IMR-90 (cell line): ENCODE measurements around the gene DNAJC28. TPM values are rescaled to one million over a fixed set of nuclear protein-coding genes. Genes with fewer than 3 reads are reported as not detected.

Experiments
- ATAC-seq: fragments of 200-7000 bp; cut with Tn5 transposase; 2 replicates; pipeline ENCODE4 v1.9.1; 2020; ENCODE audit warnings: low read depth, mild to moderate bottlenecking, moderate library complexity
- BruUV-seq: library from RNA; stranded (reverse); fragments of 400-500 nt; replicated peaks from 2 replicates; lab custom pipeline; 2021; lab: Mats Ljungman, UMichigan
- CTCF ChIA-PET: fragments of 300-600 bp; formaldehyde crosslinking; extraction: SDS; loops from one replicate; lab custom pipeline; 2021; ENCODE audit warnings: antibody characterized with exemption; lab: Yijun Ruan, JAX
- POLR2A ChIA-PET: fragments of 300-600 bp; sonication (Branson Sonifier 250); formaldehyde crosslinking; loops from one replicate; lab custom pipeline; 2022; ENCODE audit warnings: antibody characterized with exemption; ENCODE audit not compliant: unreplicated experiment; lab: Charles Lee
- DNase-seq: peaks from one replicate; pipeline ENCODE4 v3.0.0; 2013
- H2AFZ ChIP-seq: replicated peaks from 2 replicates; pipeline ENCODE3; 2013; ENCODE audit warnings: low read length, mild to moderate bottlenecking; ENCODE audit not compliant: poor library complexity
- H2AK5ac ChIP-seq: 2 replicates; pipeline ENCODE4 v1.6.1; 2013; ENCODE audit warnings: low read depth, low read length, inconsistent platforms
- H2AK9ac ChIP-seq: replicated peaks from 2 replicates; pipeline ENCODE3; 2013; ENCODE audit warnings: mild to moderate bottlenecking, low read depth, low read length, moderate library complexity; ENCODE audit not compliant: poor library complexity
- H2BK120ac ChIP-seq: 2 replicates; pipeline ENCODE4 v1.6.1; 2013; ENCODE audit warnings: low read depth, low read length, inconsistent platforms
- H2BK15ac ChIP-seq: 3 replicates; pipeline ENCODE4 v1.6.1; 2013; ENCODE audit warnings: low read depth, low read length, inconsistent platforms
- H2BK20ac ChIP-seq: 2 replicates; pipeline ENCODE4 v1.6.1; 2013; ENCODE audit warnings: low read depth, mild to moderate bottlenecking, inconsistent platforms, low read length, moderate library complexity
- H2BK5ac ChIP-seq: 2 replicates; pipeline ENCODE4 v1.6.1; 2013; ENCODE audit warnings: mild to moderate bottlenecking, low read depth, low read length, inconsistent platforms; ENCODE audit not compliant: poor library complexity, severe bottlenecking
- H3K14ac ChIP-seq: replicated peaks from 2 replicates; pipeline ENCODE4 v1.6.1; 2013; ENCODE audit warnings: low read depth, low read length, inconsistent platforms
- H3K18ac ChIP-seq: 2 replicates; pipeline ENCODE4 v1.6.1; 2013; ENCODE audit warnings: low read depth, low read length, control low read depth
- H3K23ac ChIP-seq: 2 replicates; pipeline ENCODE4 v1.6.1; 2013; ENCODE audit warnings: low read depth, low read length, inconsistent platforms
- H3K27ac ChIP-seq: 2 replicates; pipeline ENCODE4 v1.5.1; 2013; ENCODE audit warnings: mild to moderate bottlenecking, control low read depth, low read length; ENCODE audit not compliant: insufficient read depth
- H3K27me3 ChIP-seq: 2 replicates; pipeline ENCODE4 v1.6.1; 2013; ENCODE audit warnings: low read length; ENCODE audit not compliant: control insufficient read depth, insufficient read depth
- H3K36me3 ChIP-seq: 2 replicates; pipeline ENCODE4 v1.6.1; 2013; ENCODE audit warnings: low read length, mixed read lengths; ENCODE audit not compliant: control insufficient read depth, insufficient read depth
- H3K4ac ChIP-seq: 2 replicates; pipeline ENCODE4 v1.6.1; 2013; ENCODE audit warnings: low read depth, low read length, inconsistent platforms
- H3K4me1 ChIP-seq: 2 replicates; pipeline ENCODE4 v1.6.1; 2013; ENCODE audit warnings: low read length, mixed read lengths; ENCODE audit not compliant: control insufficient read depth, insufficient read depth
- H3K4me2 ChIP-seq: 2 replicates; pipeline ENCODE4 v1.6.1; 2013; ENCODE audit warnings: low read depth, mild to moderate bottlenecking, control low read depth, low read length, moderate library complexity
- H3K4me3 ChIP-seq: 2 replicates; pipeline ENCODE4 v1.5.1; 2013; ENCODE audit warnings: low read depth, mild to moderate bottlenecking, control low read depth, low read length, moderate library complexity; ENCODE audit not compliant: insufficient read depth
- H3K56ac ChIP-seq: 2 replicates; pipeline ENCODE4 v1.6.1; 2013; ENCODE audit warnings: low read length, inconsistent platforms; ENCODE audit not compliant: insufficient read depth; ENCODE audit errors: extremely low read depth
- H3K79me1 ChIP-seq, 2 experiments: 2 replicates each; pipeline ENCODE4 v1.6.1; 2013; ENCODE audit warnings: low read length in 2 of 2, inconsistent platforms in 1 of 2, low read depth in 1 of 2
- H3K9ac ChIP-seq: 2 replicates; pipeline ENCODE4 v1.6.1; 2013; ENCODE audit warnings: low read depth, low read length, control low read depth
- H3K9me1 ChIP-seq: 2 replicates; pipeline ENCODE4 v1.6.1; 2013; ENCODE audit warnings: low read length, inconsistent platforms; ENCODE audit not compliant: insufficient read depth
- H3K9me3 ChIP-seq: 2 replicates; pipeline ENCODE4 v1.6.1; 2013; ENCODE audit warnings: low read length; ENCODE audit not compliant: control insufficient read depth, insufficient read depth
- H4K20me1 ChIP-seq: 2 replicates; pipeline ENCODE4 v1.6.1; 2013; ENCODE audit warnings: low read length, inconsistent platforms; ENCODE audit not compliant: insufficient read depth
- H4K5ac ChIP-seq: 2 replicates; pipeline ENCODE4 v1.6.1; 2013; ENCODE audit warnings: mild to moderate bottlenecking, low read depth, low read length, control low read depth
- H4K8ac ChIP-seq, 2 experiments: 2 replicates each; pipeline ENCODE4 v1.6.1; 2013; ENCODE audit warnings: low read depth in 2 of 2, low read length in 2 of 2, control low read depth in 1 of 2, inconsistent platforms in 1 of 2
- H4K91ac ChIP-seq: 2 replicates; pipeline ENCODE4 v1.6.1; 2013; ENCODE audit warnings: low read depth, low read length, inconsistent platforms; ENCODE audit not compliant: insufficient read depth
- POLR2A ChIP-seq: IDR thresholded peaks from 2 replicates; pipeline ENCODE4 v1.6.1; 2012; ENCODE audit warnings: mild to moderate bottlenecking, low read depth, low read length
- RFX5 ChIP-seq: IDR thresholded peaks from 2 replicates; pipeline ENCODE4 v1.8.0; 2012; ENCODE audit warnings: low read depth, mild to moderate bottlenecking, low read length, moderate library complexity
- WGBS, 2 experiments: methylation state at CpG; one replicate each; pipeline versions ENCODE4 v1.1.5 to v1.1.7; 2013; ENCODE audit warnings: missing lambda C conversion rate in 2 of 2; ENCODE audit not compliant: insufficient read length in 1 of 2; ENCODE audit errors: extremely low coverage in 2 of 2; 5-methylcytosine and 5-hydroxymethylcytosine counted together
- dilution Hi-C: fragments of 300-500 bp; cut with HindIII; formaldehyde crosslinking; loops from one replicate; pipeline ENCODE4 v1.14.3; 2018; ENCODE audit warnings: low sequenced_read_pairs; ENCODE audit not compliant: unreplicated experiment
- in situ Hi-C: fragments of 300-500 bp; cut with MboI; formaldehyde crosslinking; loops from 3 replicates; pipeline ENCODE4 v1.14.3; 2019; ENCODE audit warnings: low sequenced_read_pairs, inconsistent platforms, mixed read lengths
- intact Hi-C: fragments of 100-400 bp; cut with micrococcal nuclease; formaldehyde crosslinking; loops from 2 replicates; pipeline ENCODE4 v1.10.0; 2022
- polyA plus RNA-seq, 3 experiments: library from polyadenylated mRNA; depleted of rRNA; stranded (reverse); fragments of >200 nt; gene quantifications; 2 replicates each; pipeline ENCODE4 v1.2.3, GENCODE V29; 2012; ENCODE audit warnings: low replicate concordance in 1 of 3
- total RNA-seq: library from RNA; depleted of rRNA; stranded (reverse); fragments of >200 nt; gene quantifications from 2 replicates; pipeline ENCODE4 v1.2.3, GENCODE V29; 2012

DNAJC28 gene
- total and polyA plus RNA-seq, 2 of the 4 experiments (the other 2 are of a cell fraction), result 0.54 to 0.65 TPM

DNA sequence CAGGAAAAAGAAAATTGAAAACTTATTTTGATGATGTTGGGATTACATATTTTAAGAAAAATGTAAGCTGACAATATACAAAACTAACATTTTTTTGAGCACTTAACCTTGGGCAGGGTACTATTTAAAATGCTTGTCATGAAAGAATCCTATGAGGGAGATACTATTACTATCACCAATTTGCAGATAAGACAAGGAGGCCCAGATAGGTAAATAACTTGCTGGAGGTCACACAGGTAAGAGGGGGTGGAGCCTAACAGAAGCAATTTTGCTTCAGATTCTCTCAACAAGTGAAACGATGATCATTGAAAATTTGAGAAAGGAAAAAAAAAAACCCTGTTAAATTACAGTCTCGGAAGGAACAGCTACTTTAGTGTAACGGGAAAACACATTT, 49.2 kb upstream of the DNAJC28 start:
- no peak overlapping the region for H2AK9ac ChIP-seq
- dilution Hi-C loops (no loop called here), intact Hi-C loops (no loop called here), in situ Hi-C loops (no loop called here)
- no peak overlapping the region for H2AK5ac ChIP-seq
- H4K8ac ChIP-seq, result no peak overlapping the region
- no peak overlapping the region for H4K5ac ChIP-seq
- peaks cover 8 to 44% of the 10 kb centered on the region in 2 experiments; a peak in 3 of 4 replicates for H3K79me1 ChIP-seq
- H2AFZ ChIP-seq, result no peak overlapping the region
- no TSS peak for BruUV-seq
- no peaks in the 10 kb centered on the region for H3K9me1 ChIP-seq
- H3K23ac ChIP-seq, result no peak overlapping the region
- no CpG with 5 or more reads among the region's 3 CpGs for WGBS, 2 experiments
- DNase-seq, result no peak
- H3K56ac ChIP-seq, result no peak overlapping the region
- H3K4ac ChIP-seq, result no peak overlapping the region
- no peak overlapping the region for H3K4me2 ChIP-seq
- no peak overlapping the region for H2BK15ac ChIP-seq
- no peak overlapping the region for H3K9ac ChIP-seq
- peaks cover 28% of the 10 kb centered on the region for H4K20me1 ChIP-seq
- CTCF ChIA-PET, result interaction anchor here (0.6 kb wide), 1 partner anchor 153 kb away, joined by 5 read pairs; no protein-coding TSS in a partner anchor
- H3K27me3 ChIP-seq, result no peaks in the 10 kb centered on the region
- H3K36me3 ChIP-seq, result peaks cover 12% of the 10 kb centered on the region
- H3K4me1 ChIP-seq, result no peaks in the 10 kb centered on the region
- no peak for ATAC-seq
- H3K27ac ChIP-seq, result no peak overlapping the region
- H3K18ac ChIP-seq, result no peak overlapping the region
- H2BK5ac ChIP-seq, result no peak overlapping the region
- no peak overlapping the region for H2BK20ac ChIP-seq
- TF ChIP-seq RFX5 (no peak), POLR2A (no peak)
- H3K9me3 ChIP-seq, result no peaks in the 10 kb centered on the region
- POLR2A ChIA-PET, result no interaction called here
- no peak overlapping the region for H4K91ac ChIP-seq
- H3K14ac ChIP-seq, result no peak overlapping the region
- no peak overlapping the region for H2BK120ac ChIP-seq
- no peak overlapping the region for H3K4me3 ChIP-seq
